Activated T-cell treated with anti-CD3 and anti-CD28 coated beads, Interleukin-2, amount 50 U/mL, for 72 hours (primary cell): ENCODE data around the gene HACD2. TPM values are rescaled to one million over a fixed set of nuclear protein-coding genes. Genes with fewer than 3 reads are reported as not detected.

Source experiments
- ATAC-seq, 2 donors: fragments of 150-1000 bp; cut with Tn5 transposase; replicated peaks in 1 of 2; 2 replicates each; pipeline ENCODE4 v1.10.0; 2021; ENCODE audit warnings: moderate library complexity in 2 of 2, mild to moderate bottlenecking in 1 of 2
- DNase-seq, 2 donors: peaks; one replicate each; pipeline ENCODE4 v3.0.0; 2021 to 2022; ENCODE audit warnings: mixed read lengths in 1 of 2
- H3K27ac Mint-ChIP-seq: one replicate; pipeline ENCODE4 v1.8.0; 2022; ENCODE audit warnings: mild to moderate bottlenecking, moderate library complexity, mixed read lengths
- H3K27me3 Mint-ChIP-seq: one replicate; pipeline ENCODE4 v1.8.0; 2022; ENCODE audit warnings: low read depth, mixed read lengths
- H3K36me3 Mint-ChIP-seq, 2 donors: one replicate each; pipeline ENCODE4 v1.8.0; 2022; ENCODE audit warnings: mixed read lengths in 2 of 2, mild to moderate bottlenecking in 1 of 2; ENCODE audit not compliant: insufficient read depth in 2 of 2
- H3K4me1 Mint-ChIP-seq: one replicate; pipeline ENCODE4 v1.8.0; 2022; ENCODE audit warnings: low read depth, mixed read lengths
- H3K4me3 Mint-ChIP-seq, 2 donors: one replicate each; pipeline ENCODE4 v1.8.0; 2022; ENCODE audit warnings: mild to moderate bottlenecking in 2 of 2, mixed read lengths in 2 of 2, moderate library complexity in 2 of 2
- H3K9me3 Mint-ChIP-seq, 2 donors: one replicate each; pipeline ENCODE4 v1.8.0; 2022; ENCODE audit warnings: mixed read lengths in 2 of 2
- total RNA-seq, 2 donors: library from RNA; stranded (reverse); gene quantifications; one replicate each; pipeline ENCODE4 v1.2.3, GENCODE V29; 2022

Gene HACD2
- total RNA-seq, 2 donors from 2014 or later = 27.1 to 30.0 TPM

GRCh38 chr3:123547881-123548519 lies 36.9 kb downstream of the HACD2 start:
- Mint-ChIP-seq H3K27ac (no peak overlapping the region), H3K9me3 (no peaks in the 10 kb centered on the region), H3K4me1 (no peaks in the 10 kb centered on the region), H3K4me3 (no peak overlapping the region), H3K27me3 (no peaks in the 10 kb centered on the region), H3K36me3 (peaks cover 5 to 8% of the 10 kb centered on the region in 2 donors)
- ATAC-seq = no peak
- no peak for DNase-seq

- DNase-seq = no peak
- no peak overlapping the region for H3K4me3 Mint-ChIP-seq
- no peaks in the 10 kb centered on the region for H3K27me3 Mint-ChIP-seq
- no peak for ATAC-seq
- H3K36me3 Mint-ChIP-seq = peaks cover 5 to 6% of the 10 kb centered on the region in 2 donors
- H3K27ac Mint-ChIP-seq = no peak overlapping the region
- H3K4me1 Mint-ChIP-seq = no peaks in the 10 kb centered on the region
- no peaks in the 10 kb centered on the region for H3K9me3 Mint-ChIP-seq
These were observed 38.6 kb downstream of the HACD2 start for GRCh38 chr3:123546133-123546755.

- no peaks in the 10 kb centered on the region for H3K36me3 Mint-ChIP-seq
- peaks cover 13% of the 10 kb centered on the region for H3K4me1 Mint-ChIP-seq
- H3K27me3 Mint-ChIP-seq = no peaks in the 10 kb centered on the region
- no peaks in the 10 kb centered on the region for H3K9me3 Mint-ChIP-seq
- H3K27ac Mint-ChIP-seq = no peak overlapping the region
- ATAC-seq (no peak), DNase-seq (no peak)
- no peak overlapping the region for H3K4me3 Mint-ChIP-seq
These were observed 40.9 kb downstream of the HACD2 start for GRCh38 chr3:123543950-123544349.

GRCh38 chr3:123540285-123540684 lies 44.6 kb downstream of the HACD2 start:
- H3K4me3 Mint-ChIP-seq = peak overlapping the region in 1 of 2 donors; percentile 76
- H3K36me3 Mint-ChIP-seq = no peaks in the 10 kb centered on the region
- no peaks in the 10 kb centered on the region for H3K27me3 Mint-ChIP-seq
- DNase-seq (no peak), ATAC-seq (peak; percentile 60 to 64)
- H3K9me3 Mint-ChIP-seq = no peaks in the 10 kb centered on the region
- peak overlapping the region; percentile 92 for H3K27ac Mint-ChIP-seq
- H3K4me1 Mint-ChIP-seq = peaks cover 24% of the 10 kb centered on the region

GRCh38 chr3:123536153-123536895 lies 48.5 kb downstream of the HACD2 start:
- no peak for DNase-seq
- no peaks in the 10 kb centered on the region for H3K9me3 Mint-ChIP-seq
- no peak overlapping the region for H3K27ac Mint-ChIP-seq
- peaks cover 24% of the 10 kb centered on the region for H3K4me1 Mint-ChIP-seq
- peak overlapping the region in 1 of 2 donors; percentile 17 for H3K4me3 Mint-ChIP-seq
- no peaks in the 10 kb centered on the region for H3K36me3 Mint-ChIP-seq
- ATAC-seq = peak; percentile 80 to 88
- H3K27me3 Mint-ChIP-seq = no peaks in the 10 kb centered on the region

GRCh38 chr3:123535580-123535979 lies 49.3 kb downstream of the HACD2 start:
- no peaks in the 10 kb centered on the region for H3K27me3 Mint-ChIP-seq
- no peak overlapping the region for H3K4me3 Mint-ChIP-seq
- H3K9me3 Mint-ChIP-seq = no peaks in the 10 kb centered on the region
- ATAC-seq (no peak), DNase-seq (no peak)
- no peak overlapping the region for H3K27ac Mint-ChIP-seq
- H3K4me1 Mint-ChIP-seq = peaks cover 24% of the 10 kb centered on the region
- no peaks in the 10 kb centered on the region for H3K36me3 Mint-ChIP-seq

- no peak for ATAC-seq
These were observed 50.6 kb downstream of the HACD2 start for GRCh38 chr3:123534264-123534663.

GRCh38 chr3:123533554-123534159 lies 51.2 kb downstream of the HACD2 start:
- ATAC-seq = no peak
- no peaks in the 10 kb centered on the region for H3K36me3 Mint-ChIP-seq
- no peak for DNase-seq
- no peak overlapping the region for H3K27ac Mint-ChIP-seq
- H3K9me3 Mint-ChIP-seq = no peaks in the 10 kb centered on the region
- H3K4me1 Mint-ChIP-seq = peaks cover 11% of the 10 kb centered on the region
- H3K4me3 Mint-ChIP-seq = no peak overlapping the region
- no peaks in the 10 kb centered on the region for H3K27me3 Mint-ChIP-seq

More at GRCh38 chr3:123534264-123534663, 50.6 kb downstream of the HACD2 start:
- H3K36me3 Mint-ChIP-seq = no peaks in the 10 kb centered on the region
- no peaks in the 10 kb centered on the region for H3K9me3 Mint-ChIP-seq
- no peak for DNase-seq
- H3K27ac Mint-ChIP-seq = no peak overlapping the region
- H3K27me3 Mint-ChIP-seq = no peaks in the 10 kb centered on the region
- H3K4me3 Mint-ChIP-seq = no peak overlapping the region
- H3K4me1 Mint-ChIP-seq = peaks cover 12% of the 10 kb centered on the region

- no peaks in the 10 kb centered on the region for H3K9me3 Mint-ChIP-seq
- DNase-seq = no peak
- H3K27ac Mint-ChIP-seq = no peak overlapping the region
- H3K4me1 Mint-ChIP-seq = peaks cover 41% of the 10 kb centered on the region
- ATAC-seq = no peak
- H3K27me3 Mint-ChIP-seq = no peaks in the 10 kb centered on the region
- H3K36me3 Mint-ChIP-seq = peaks cover 2 to 14% of the 10 kb centered on the region in 2 donors
- no peak overlapping the region for H3K4me3 Mint-ChIP-seq
These were observed 56.7 kb downstream of the HACD2 start for GRCh38 chr3:123528130-123528529.

- Mint-ChIP-seq H3K27me3 (no peaks in the 10 kb centered on the region), H3K9me3 (no peaks in the 10 kb centered on the region), H3K4me1 (peaks cover 50% of the 10 kb centered on the region), H3K27ac (no peak overlapping the region), H3K4me3 (no peak overlapping the region), H3K36me3 (peaks cover 2 to 14% of the 10 kb centered on the region in 2 donors)
- DNase-seq = no peak
- no peak for ATAC-seq
These were observed 57.8 kb downstream of the HACD2 start for GRCh38 chr3:123527046-123527445.

GRCh38 chr3:123526474-123526873 lies 58.4 kb downstream of the HACD2 start:
- no peaks in the 10 kb centered on the region for H3K9me3 Mint-ChIP-seq
- peaks cover 2 to 14% of the 10 kb centered on the region in 2 donors for H3K36me3 Mint-ChIP-seq
- no peak overlapping the region for H3K4me3 Mint-ChIP-seq
- no peaks in the 10 kb centered on the region for H3K27me3 Mint-ChIP-seq
- H3K27ac Mint-ChIP-seq = no peak overlapping the region
- ATAC-seq = no peak
- DNase-seq = no peak
- H3K4me1 Mint-ChIP-seq = peaks cover 55% of the 10 kb centered on the region

- Mint-ChIP-seq H3K36me3 (peaks cover 2 to 14% of the 10 kb centered on the region in 2 donors), H3K4me1 (peaks cover 57% of the 10 kb centered on the region), H3K27ac (peak overlapping the region; percentile 14), H3K9me3 (no peaks in the 10 kb centered on the region), H3K4me3 (peak overlapping the region in 1 of 2 donors; percentile 18), H3K27me3 (no peaks in the 10 kb centered on the region)
- DNase-seq (no peak), ATAC-seq (no peak)
These were observed 59.4 kb downstream of the HACD2 start for GRCh38 chr3:123525433-123525832.

GRCh38 chr3:123524981-123525380 lies 59.9 kb downstream of the HACD2 start:
- Mint-ChIP-seq H3K9me3 (no peaks in the 10 kb centered on the region), H3K36me3 (peaks cover 2 to 14% of the 10 kb centered on the region in 2 donors)

More at GRCh38 chr3:123524981-123525380, 59.9 kb downstream of the HACD2 start:
- Mint-ChIP-seq H3K4me1 (peaks cover 57% of the 10 kb centered on the region), H3K27ac (no peak overlapping the region), H3K4me3 (no peak overlapping the region), H3K27me3 (no peaks in the 10 kb centered on the region)
- no peak for DNase-seq
- ATAC-seq = no peak
